Liver (tissue), 9 donors: ENCODE data around the gene HCN1. TPM values are rescaled to one million over a fixed set of nuclear protein-coding genes. Genes with fewer than 3 reads are reported as not detected.
"Not testable (repeated sequence)": the region's sequence is repeated elsewhere in the genome, so short reads cannot be mapped to it uniquely, and the experiment has no call there.

Source experiments
- DNase-seq: peaks from one replicate; pipeline ENCODE4 v3.0.0-alpha.2; 2017; ENCODE audit warnings: low spot score
- H3K27ac ChIP-seq, 2 donors: one replicate each; pipeline ENCODE4 v1.7.0; 2013; ENCODE audit warnings: inconsistent platforms in 2 of 2, low read length in 2 of 2, control low read depth in 1 of 2, low read depth in 1 of 2, mild to moderate bottlenecking in 1 of 2
- H3K27me3 ChIP-seq, 4 donors: one replicate each; pipeline versions ENCODE4 v1.6.1 to v1.7.0; 2013; ENCODE audit warnings: low read length in 3 of 4, inconsistent platforms in 1 of 4, mild to moderate bottlenecking in 1 of 4, moderate library complexity in 1 of 4; ENCODE audit not compliant: control insufficient read depth in 4 of 4, insufficient read depth in 4 of 4
- H3K36me3 ChIP-seq, 4 donors: one replicate each; pipeline versions ENCODE4 v1.6.1 to v1.7.0; 2013; ENCODE audit warnings: low read length in 3 of 4, mild to moderate bottlenecking in 3 of 4, low read depth in 1 of 4, moderate library complexity in 1 of 4; ENCODE audit not compliant: control insufficient read depth in 4 of 4, insufficient read depth in 3 of 4
- H3K4me1 ChIP-seq, 4 donors: one replicate each; pipeline versions ENCODE4 v1.6.1 to v1.7.0; 2013; ENCODE audit warnings: low read length in 3 of 4, mild to moderate bottlenecking in 3 of 4, moderate library complexity in 1 of 4; ENCODE audit not compliant: control insufficient read depth in 4 of 4, insufficient read depth in 4 of 4
- H3K4me3 ChIP-seq, 3 donors: one replicate each; pipeline versions ENCODE4 v1.6.1 to v1.7.0; 2013; ENCODE audit warnings: low read length in 3 of 3, control low read depth in 1 of 3, low read depth in 1 of 3, mild to moderate bottlenecking in 1 of 3
- H3K9ac ChIP-seq, 2 donors: one replicate each; pipeline ENCODE4 v1.7.0; 2013; ENCODE audit warnings: low read length in 2 of 2, mild to moderate bottlenecking in 2 of 2, moderate library complexity in 2 of 2, control low read depth in 1 of 2, low read depth in 1 of 2
- H3K9me3 ChIP-seq, 4 donors: one replicate each; pipeline versions ENCODE4 v1.6.1 to v1.7.0; 2013; ENCODE audit warnings: low read length in 3 of 4; ENCODE audit not compliant: control insufficient read depth in 4 of 4
- EGR1 ChIP-seq, 2 donors: IDR thresholded peaks; 2 replicates each; pipeline ENCODE4 v1.6.1; 2016 to 2018; ENCODE audit warnings: antibody characterized with exemption in 2 of 2, low read depth in 2 of 2
- FOXA2 ChIP-seq: IDR thresholded peaks from 2 replicates; pipeline ENCODE4 v1.6.1; 2016; ENCODE audit warnings: antibody characterized with exemption
- HNF4A ChIP-seq, 2 donors: conservative IDR thresholded peaks; 2 replicates each; pipeline ENCODE4 v1.6.1; 2016; ENCODE audit warnings: antibody characterized with exemption in 2 of 2, mild to moderate bottlenecking in 2 of 2
- NR2F2 ChIP-seq: IDR thresholded peaks from 2 replicates; pipeline ENCODE4 v1.6.1; 2016; ENCODE audit warnings: antibody characterized with exemption
- RAD21 ChIP-seq, 2 donors: IDR thresholded peaks; 2 replicates each; pipeline ENCODE4 v1.6.1; 2016; ENCODE audit warnings: antibody characterized with exemption in 2 of 2, mild to moderate bottlenecking in 2 of 2
- RXRA ChIP-seq, 2 donors: IDR thresholded peaks; 2 replicates each; pipeline ENCODE4 v1.6.1; 2017 to 2018; ENCODE audit warnings: antibody characterized with exemption in 2 of 2, mild to moderate bottlenecking in 1 of 2
- SP1 ChIP-seq: IDR thresholded peaks from 2 replicates; pipeline ENCODE4 v1.6.1; 2018; ENCODE audit warnings: antibody characterized with exemption, mild to moderate bottlenecking
- WGBS: extraction: QIAGEN DNeasy Blood & Tissue Kit; methylation state at CpG from one replicate; pipeline ENCODE4 v1.1.7; 2013; 5-methylcytosine and 5-hydroxymethylcytosine counted together
- polyA plus RNA-seq, 2 donors: library from polyadenylated mRNA; stranded (reverse) in 1 of 2; unstranded in 1 of 2; fragments of 200-250 nt in 1 of 2; fragments of >200 nt in 1 of 2; fragmentation: Nextera tagmentation in 1 of 2; extraction: Ambion mirVana in 1 of 2; gene quantifications; one replicate each; pipeline versions ENCODE4 v1.2.1 to v1.2.3, GENCODE V29; 2013 to 2015
- total RNA-seq, 2 donors: library from RNA; depleted of rRNA; stranded (reverse); fragments of >200 nt; gene quantifications; one replicate each; pipeline ENCODE4 v1.2.3, GENCODE V29; 2014
- TF ChIP-seq, protein P1 (sequence below): fragments of 150-350 bp; IDR thresholded peaks from 2 replicates; pipeline ENCODE4 v1.5.1; 2017; ENCODE audit warnings: improper control_type of control experiment, low read depth, low read length; ENCODE audit not compliant: missing input control
- TF ChIP-seq, protein P2 (sequence below): IDR thresholded peaks from 2 replicates; pipeline ENCODE4 v1.6.1; 2016; ENCODE audit warnings: antibody characterized with exemption
- TF ChIP-seq, protein P3 (sequence below): IDR thresholded peaks from 2 replicates; pipeline ENCODE4 v1.6.1; 2016; ENCODE audit warnings: antibody characterized with exemption
- donor health status: healthy.
- donor health status: healthy.
- donor health status: healthy.
- donor health status: healthy.
- donor health status: healthy.

Gene HCN1
- total and polyA plus RNA-seq, 4 donors, result under 0.01 TPM; not detected in 3

DNA sequence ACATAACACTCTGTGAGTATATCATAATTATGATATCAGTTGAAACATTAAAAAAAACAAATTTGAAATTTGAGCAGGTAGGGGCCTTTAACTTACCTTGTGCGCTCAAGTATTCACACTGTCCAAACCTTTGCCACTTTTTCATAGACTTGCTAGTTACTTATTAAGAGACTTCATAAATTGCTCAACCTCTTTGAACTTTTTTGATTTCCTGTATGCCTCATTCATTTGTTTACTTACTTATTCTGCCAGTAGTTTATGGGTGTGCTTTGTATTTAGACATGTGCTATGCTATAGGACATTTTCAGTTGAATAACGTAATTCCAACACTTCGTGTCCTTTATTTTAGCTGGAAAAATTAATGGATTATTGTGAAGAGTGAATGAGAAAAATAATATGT is 204.8 kb downstream of the HCN1 start (continued):
- TF ChIP-seq, protein P1, sequence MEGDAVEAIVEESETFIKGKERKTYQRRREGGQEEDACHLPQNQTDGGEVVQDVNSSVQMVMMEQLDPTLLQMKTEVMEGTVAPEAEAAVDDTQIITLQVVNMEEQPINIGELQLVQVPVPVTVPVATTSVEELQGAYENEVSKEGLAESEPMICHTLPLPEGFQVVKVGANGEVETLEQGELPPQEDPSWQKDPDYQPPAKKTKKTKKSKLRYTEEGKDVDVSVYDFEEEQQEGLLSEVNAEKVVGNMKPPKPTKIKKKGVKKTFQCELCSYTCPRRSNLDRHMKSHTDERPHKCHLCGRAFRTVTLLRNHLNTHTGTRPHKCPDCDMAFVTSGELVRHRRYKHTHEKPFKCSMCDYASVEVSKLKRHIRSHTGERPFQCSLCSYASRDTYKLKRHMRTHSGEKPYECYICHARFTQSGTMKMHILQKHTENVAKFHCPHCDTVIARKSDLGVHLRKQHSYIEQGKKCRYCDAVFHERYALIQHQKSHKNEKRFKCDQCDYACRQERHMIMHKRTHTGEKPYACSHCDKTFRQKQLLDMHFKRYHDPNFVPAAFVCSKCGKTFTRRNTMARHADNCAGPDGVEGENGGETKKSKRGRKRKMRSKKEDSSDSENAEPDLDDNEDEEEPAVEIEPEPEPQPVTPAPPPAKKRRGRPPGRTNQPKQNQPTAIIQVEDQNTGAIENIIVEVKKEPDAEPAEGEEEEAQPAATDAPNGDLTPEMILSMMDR, result no peak
- peak; percentile 28 for TF ChIP-seq SP1
- TF ChIP-seq, protein P2, sequence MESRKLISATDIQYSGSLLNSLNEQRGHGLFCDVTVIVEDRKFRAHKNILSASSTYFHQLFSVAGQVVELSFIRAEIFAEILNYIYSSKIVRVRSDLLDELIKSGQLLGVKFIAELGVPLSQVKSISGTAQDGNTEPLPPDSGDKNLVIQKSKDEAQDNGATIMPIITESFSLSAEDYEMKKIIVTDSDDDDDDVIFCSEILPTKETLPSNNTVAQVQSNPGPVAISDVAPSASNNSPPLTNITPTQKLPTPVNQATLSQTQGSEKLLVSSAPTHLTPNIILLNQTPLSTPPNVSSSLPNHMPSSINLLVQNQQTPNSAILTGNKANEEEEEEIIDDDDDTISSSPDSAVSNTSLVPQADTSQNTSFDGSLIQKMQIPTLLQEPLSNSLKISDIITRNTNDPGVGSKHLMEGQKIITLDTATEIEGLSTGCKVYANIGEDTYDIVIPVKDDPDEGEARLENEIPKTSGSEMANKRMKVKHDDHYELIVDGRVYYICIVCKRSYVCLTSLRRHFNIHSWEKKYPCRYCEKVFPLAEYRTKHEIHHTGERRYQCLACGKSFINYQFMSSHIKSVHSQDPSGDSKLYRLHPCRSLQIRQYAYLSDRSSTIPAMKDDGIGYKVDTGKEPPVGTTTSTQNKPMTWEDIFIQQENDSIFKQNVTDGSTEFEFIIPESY, result peak; percentile 19

GRCh38 chr5:45484781-45485180 is 211.4 kb downstream of the HCN1 start:
- Histone ChIP-seq H3K4me3 (no peak overlapping the region), H3K9ac (no peak overlapping the region), H3K4me1 (no peaks in the 10 kb centered on the region), H3K9me3 (no peaks in the 10 kb centered on the region), H3K27me3 (no peaks in the 10 kb centered on the region), H3K36me3 (no peaks in the 10 kb centered on the region), H3K27ac (no peak overlapping the region)
- no peak for DNase-seq
- TF ChIP-seq HNF4A (conservative IDR thresholded peaks at IDR 0.05), result no peak
- TF ChIP-seq RAD21 (IDR thresholded peaks at IDR 0.05), result no peak
- no peak for TF ChIP-seq FOXA2
- TF ChIP-seq EGR1 (IDR thresholded peaks at IDR 0.05; ENCODE audit: low read depth in 2 of 2), result no peak
- TF ChIP-seq, protein P1, result no peak
- WGBS, result 88% methylated on average over 2 of the region's 2 CpGs

DNA sequence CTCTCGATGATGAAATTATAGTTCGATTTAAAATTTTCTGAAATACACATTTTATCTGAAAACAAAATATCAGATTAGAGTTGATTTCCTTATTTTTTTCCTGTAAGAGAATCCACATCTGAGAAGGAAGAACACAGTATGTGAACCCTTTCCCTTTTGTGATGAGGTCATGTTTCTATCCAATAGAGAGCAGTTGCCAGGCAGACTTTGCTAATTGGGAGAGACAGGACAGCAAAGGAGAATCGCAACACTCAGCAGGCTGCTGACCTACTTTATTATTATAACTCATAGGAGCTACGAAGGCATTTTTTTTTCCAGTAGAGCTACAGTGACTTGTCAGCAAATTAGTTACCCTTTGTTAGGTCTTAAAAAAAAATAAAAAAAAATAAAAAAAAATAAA is 242.1 kb downstream of the HCN1 start:
- 43% methylated on average over 4 of the region's 4 CpGs for WGBS
- DNase-seq, result no peak

DNA sequence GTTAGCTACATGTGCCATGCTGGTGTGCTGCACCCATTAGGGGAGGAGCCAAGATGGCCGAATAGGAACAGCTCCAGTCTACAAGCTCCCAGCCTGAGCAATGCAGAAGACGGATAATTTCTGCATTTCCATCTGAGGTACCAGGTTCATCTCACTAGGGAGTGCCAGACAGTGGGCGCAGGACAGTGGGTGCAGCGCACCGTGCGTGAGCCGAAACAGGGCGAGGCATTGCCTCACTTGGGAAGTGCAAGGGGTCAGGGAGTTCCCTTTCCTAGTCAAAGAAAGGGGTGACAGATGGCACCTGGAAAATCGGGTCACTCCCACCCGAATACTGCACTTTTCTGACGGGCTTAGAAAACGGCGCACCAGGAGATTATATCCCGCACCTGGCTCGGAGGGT is 251.3 kb downstream of the HCN1 start:
- not testable (repeated sequence) for H3K9ac ChIP-seq, H3K27me3 ChIP-seq, H3K9me3 ChIP-seq, H3K36me3 ChIP-seq, H3K27ac ChIP-seq, H3K4me1 ChIP-seq, H3K4me3 ChIP-seq, DNase-seq
- WGBS, result 93% methylated on average over 15 of the region's 15 CpGs

More for the DNA sequence above, 242.1 kb downstream of the HCN1 start:
- Histone ChIP-seq H3K4me3 (no peak overlapping the region), H3K9ac (no peak overlapping the region), H3K27me3 (no peaks in the 10 kb centered on the region), H3K9me3 (no peaks in the 10 kb centered on the region), H3K4me1 (no peaks in the 10 kb centered on the region), H3K27ac (no peak overlapping the region), H3K36me3 (no peaks in the 10 kb centered on the region)
- TF ChIP-seq RXRA (IDR thresholded peaks at IDR 0.05) (no peak), NR2F2 (no peak), FOXA2 (no peak), HNF4A (conservative IDR thresholded peaks at IDR 0.05) (no peak)
- TF ChIP-seq, protein P1, result no peak
- TF ChIP-seq, protein P3, sequence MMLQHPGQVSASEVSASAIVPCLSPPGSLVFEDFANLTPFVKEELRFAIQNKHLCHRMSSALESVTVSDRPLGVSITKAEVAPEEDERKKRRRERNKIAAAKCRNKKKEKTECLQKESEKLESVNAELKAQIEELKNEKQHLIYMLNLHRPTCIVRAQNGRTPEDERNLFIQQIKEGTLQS, result no peak
